H1 (cell line): ENCODE data around the gene NDUFB4. TPM values are rescaled to one million over a fixed set of nuclear protein-coding genes. Genes with fewer than 3 reads are reported as not detected.

Source experiments
- JUND ChIP-seq: IDR thresholded peaks from 2 replicates; pipeline ENCODE4 v1.6.1; 2011; ENCODE audit warnings: mild to moderate bottlenecking, improper control_type of control experiment, low read length
- POLR2AphosphoS5 ChIP-seq: IDR thresholded peaks from 2 replicates; pipeline ENCODE4 v1.6.1; 2011; ENCODE audit warnings: low read depth, low read length
- SIX5 ChIP-seq: IDR thresholded peaks from 2 replicates; pipeline ENCODE4 v1.6.1; 2011; ENCODE audit warnings: mild to moderate bottlenecking, low read depth, low read length
- SP2 ChIP-seq: IDR thresholded peaks from 2 replicates; pipeline ENCODE4 v1.6.1; 2012; ENCODE audit warnings: mild to moderate bottlenecking, low read length, inconsistent platforms
- TAF7 ChIP-seq: optimal IDR thresholded peaks from 2 replicates; pipeline ENCODE3; 2011; ENCODE audit warnings: low read depth, mild to moderate bottlenecking, inconsistent platforms, low read length, moderate library complexity, borderline replicate concordance
- ZNF274 ChIP-seq: IDR thresholded peaks from 2 replicates; pipeline ENCODE4 v1.7.0; 2012; ENCODE audit warnings: low read length, borderline replicate concordance; ENCODE audit errors: extremely low read depth
- polyA plus RNA-seq, 7 experiments: library from polyadenylated mRNA; depleted of rRNA in 3 of 7; stranded (reverse) in 5 of 7; unstranded in 2 of 7; fragments of >200 nt in 5 of 7; fragments of 200-250 nt in 2 of 7; gene quantifications; 1 replicate in 5 of 7; 2 replicates in 1 of 7; 4 replicates in 1 of 7; pipeline versions ENCODE4 v1.2.1 to v1.2.3, GENCODE V29; 2011 to 2013; ENCODE audit warnings: missing spikeins in 2 of 7, mixed read lengths in 2 of 7
- total RNA-seq: library from RNA; stranded (reverse); fragmentation: NEBNext Ultra II Directional; extraction: Animal tissue kit (Norgen Biotek cat#: 25700); gene quantifications from 2 replicates; pipeline ENCODE4 v1.2.1, GENCODE V29; 2021
- TF ChIP-seq, protein P1 (sequence below): fragments of 300-600 bp; sonication (generic); IDR thresholded peaks from 2 replicates; pipeline ENCODE4 v1.7.1; 2012; ENCODE audit warnings: low read length, moderate library complexity, mild to moderate bottlenecking, inconsistent platforms; ENCODE audit not compliant: insufficient replicate concordance
- TF ChIP-seq, protein P2 (sequence below), 3 experiments: IDR thresholded peaks; 1 replicate in 2 of 3; 2 replicates in 1 of 3; pipeline versions ENCODE4 v1.5.1 to v1.6.1; 2011; ENCODE audit warnings: low read length in 3 of 3, mild to moderate bottlenecking in 3 of 3, inconsistent platforms in 2 of 3, low read depth in 1 of 3, moderate library complexity in 1 of 3; ENCODE audit not compliant: insufficient read depth in 1 of 3; ENCODE audit errors: control extremely low read depth in 1 of 3

NDUFB4 gene
- total and polyA plus RNA-seq, 2 of the 8 experiments (the other 6 are each of a cell fraction or from before 2014, with no cell fraction given) = 184 to 382 TPM

DNA sequence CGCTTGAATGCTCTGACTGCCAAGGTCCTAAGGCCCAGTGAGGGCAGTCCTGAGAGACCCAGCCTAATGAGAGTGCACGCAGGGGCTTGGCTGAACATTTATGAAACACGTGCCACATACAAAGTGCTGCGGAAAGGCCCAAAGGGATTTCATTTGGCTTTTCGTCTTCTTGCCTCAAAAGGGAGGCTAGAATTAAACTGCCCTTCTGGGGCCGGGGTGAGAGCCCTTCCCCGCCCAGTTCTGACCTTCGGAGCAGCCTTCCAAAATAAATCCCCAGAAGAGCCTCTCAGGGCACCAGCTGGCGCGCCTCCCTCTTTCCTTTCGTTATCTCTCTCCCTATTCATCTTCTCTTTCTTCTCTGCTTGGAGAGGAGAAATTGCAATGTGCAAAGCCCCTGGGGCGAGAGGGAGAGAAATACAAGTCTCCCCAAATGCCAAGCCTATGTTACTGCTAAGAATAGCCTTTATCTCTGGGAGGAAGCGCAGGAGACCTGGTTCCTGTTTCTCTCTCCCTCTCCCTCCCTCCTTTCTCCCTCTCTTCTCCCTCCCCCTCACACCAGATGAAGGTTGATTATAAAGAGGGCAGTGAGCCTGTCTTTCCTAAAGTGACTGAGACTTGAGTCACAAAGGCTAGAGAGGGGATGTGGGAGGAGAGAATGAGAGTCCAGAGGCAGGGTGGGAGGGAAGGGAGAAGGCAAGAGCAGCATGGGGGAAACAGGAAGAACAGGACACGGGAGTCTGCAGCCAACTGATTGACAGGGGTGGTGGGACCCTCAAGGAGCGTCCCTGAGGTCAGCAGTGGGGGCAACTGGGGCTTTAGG is 36.7 kb upstream of the NDUFB4 start (continued):
- TF ChIP-seq, protein P1, sequence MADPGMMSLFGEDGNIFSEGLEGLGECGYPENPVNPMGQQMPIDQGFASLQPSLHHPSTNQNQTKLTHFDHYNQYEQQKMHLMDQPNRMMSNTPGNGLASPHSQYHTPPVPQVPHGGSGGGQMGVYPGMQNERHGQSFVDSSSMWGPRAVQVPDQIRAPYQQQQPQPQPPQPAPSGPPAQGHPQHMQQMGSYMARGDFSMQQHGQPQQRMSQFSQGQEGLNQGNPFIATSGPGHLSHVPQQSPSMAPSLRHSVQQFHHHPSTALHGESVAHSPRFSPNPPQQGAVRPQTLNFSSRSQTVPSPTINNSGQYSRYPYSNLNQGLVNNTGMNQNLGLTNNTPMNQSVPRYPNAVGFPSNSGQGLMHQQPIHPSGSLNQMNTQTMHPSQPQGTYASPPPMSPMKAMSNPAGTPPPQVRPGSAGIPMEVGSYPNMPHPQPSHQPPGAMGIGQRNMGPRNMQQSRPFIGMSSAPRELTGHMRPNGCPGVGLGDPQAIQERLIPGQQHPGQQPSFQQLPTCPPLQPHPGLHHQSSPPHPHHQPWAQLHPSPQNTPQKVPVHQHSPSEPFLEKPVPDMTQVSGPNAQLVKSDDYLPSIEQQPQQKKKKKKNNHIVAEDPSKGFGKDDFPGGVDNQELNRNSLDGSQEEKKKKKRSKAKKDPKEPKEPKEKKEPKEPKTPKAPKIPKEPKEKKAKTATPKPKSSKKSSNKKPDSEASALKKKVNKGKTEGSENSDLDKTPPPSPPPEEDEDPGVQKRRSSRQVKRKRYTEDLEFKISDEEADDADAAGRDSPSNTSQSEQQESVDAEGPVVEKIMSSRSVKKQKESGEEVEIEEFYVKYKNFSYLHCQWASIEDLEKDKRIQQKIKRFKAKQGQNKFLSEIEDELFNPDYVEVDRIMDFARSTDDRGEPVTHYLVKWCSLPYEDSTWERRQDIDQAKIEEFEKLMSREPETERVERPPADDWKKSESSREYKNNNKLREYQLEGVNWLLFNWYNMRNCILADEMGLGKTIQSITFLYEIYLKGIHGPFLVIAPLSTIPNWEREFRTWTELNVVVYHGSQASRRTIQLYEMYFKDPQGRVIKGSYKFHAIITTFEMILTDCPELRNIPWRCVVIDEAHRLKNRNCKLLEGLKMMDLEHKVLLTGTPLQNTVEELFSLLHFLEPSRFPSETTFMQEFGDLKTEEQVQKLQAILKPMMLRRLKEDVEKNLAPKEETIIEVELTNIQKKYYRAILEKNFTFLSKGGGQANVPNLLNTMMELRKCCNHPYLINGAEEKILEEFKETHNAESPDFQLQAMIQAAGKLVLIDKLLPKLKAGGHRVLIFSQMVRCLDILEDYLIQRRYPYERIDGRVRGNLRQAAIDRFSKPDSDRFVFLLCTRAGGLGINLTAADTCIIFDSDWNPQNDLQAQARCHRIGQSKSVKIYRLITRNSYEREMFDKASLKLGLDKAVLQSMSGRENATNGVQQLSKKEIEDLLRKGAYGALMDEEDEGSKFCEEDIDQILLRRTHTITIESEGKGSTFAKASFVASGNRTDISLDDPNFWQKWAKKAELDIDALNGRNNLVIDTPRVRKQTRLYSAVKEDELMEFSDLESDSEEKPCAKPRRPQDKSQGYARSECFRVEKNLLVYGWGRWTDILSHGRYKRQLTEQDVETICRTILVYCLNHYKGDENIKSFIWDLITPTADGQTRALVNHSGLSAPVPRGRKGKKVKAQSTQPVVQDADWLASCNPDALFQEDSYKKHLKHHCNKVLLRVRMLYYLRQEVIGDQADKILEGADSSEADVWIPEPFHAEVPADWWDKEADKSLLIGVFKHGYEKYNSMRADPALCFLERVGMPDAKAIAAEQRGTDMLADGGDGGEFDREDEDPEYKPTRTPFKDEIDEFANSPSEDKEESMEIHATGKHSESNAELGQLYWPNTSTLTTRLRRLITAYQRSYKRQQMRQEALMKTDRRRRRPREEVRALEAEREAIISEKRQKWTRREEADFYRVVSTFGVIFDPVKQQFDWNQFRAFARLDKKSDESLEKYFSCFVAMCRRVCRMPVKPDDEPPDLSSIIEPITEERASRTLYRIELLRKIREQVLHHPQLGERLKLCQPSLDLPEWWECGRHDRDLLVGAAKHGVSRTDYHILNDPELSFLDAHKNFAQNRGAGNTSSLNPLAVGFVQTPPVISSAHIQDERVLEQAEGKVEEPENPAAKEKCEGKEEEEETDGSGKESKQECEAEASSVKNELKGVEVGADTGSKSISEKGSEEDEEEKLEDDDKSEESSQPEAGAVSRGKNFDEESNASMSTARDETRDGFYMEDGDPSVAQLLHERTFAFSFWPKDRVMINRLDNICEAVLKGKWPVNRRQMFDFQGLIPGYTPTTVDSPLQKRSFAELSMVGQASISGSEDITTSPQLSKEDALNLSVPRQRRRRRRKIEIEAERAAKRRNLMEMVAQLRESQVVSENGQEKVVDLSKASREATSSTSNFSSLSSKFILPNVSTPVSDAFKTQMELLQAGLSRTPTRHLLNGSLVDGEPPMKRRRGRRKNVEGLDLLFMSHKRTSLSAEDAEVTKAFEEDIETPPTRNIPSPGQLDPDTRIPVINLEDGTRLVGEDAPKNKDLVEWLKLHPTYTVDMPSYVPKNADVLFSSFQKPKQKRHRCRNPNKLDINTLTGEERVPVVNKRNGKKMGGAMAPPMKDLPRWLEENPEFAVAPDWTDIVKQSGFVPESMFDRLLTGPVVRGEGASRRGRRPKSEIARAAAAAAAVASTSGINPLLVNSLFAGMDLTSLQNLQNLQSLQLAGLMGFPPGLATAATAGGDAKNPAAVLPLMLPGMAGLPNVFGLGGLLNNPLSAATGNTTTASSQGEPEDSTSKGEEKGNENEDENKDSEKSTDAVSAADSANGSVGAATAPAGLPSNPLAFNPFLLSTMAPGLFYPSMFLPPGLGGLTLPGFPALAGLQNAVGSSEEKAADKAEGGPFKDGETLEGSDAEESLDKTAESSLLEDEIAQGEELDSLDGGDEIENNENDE = no peak
- TF ChIP-seq POLR2AphosphoS5 (peak; percentile 31; the same call in 1 of the 2 replicates), SP2 (no peak), ZNF274 (no peak), SIX5 (no peak), JUND (no peak), TAF7 (no peak)
- TF ChIP-seq, protein P2, sequence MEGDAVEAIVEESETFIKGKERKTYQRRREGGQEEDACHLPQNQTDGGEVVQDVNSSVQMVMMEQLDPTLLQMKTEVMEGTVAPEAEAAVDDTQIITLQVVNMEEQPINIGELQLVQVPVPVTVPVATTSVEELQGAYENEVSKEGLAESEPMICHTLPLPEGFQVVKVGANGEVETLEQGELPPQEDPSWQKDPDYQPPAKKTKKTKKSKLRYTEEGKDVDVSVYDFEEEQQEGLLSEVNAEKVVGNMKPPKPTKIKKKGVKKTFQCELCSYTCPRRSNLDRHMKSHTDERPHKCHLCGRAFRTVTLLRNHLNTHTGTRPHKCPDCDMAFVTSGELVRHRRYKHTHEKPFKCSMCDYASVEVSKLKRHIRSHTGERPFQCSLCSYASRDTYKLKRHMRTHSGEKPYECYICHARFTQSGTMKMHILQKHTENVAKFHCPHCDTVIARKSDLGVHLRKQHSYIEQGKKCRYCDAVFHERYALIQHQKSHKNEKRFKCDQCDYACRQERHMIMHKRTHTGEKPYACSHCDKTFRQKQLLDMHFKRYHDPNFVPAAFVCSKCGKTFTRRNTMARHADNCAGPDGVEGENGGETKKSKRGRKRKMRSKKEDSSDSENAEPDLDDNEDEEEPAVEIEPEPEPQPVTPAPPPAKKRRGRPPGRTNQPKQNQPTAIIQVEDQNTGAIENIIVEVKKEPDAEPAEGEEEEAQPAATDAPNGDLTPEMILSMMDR (IDR thresholded peaks at IDR 0.05; ENCODE audit: control extremely low read depth in 1 of 3, insufficient read depth in 1 of 3, low read depth in 1 of 3, low read length in 3 of 3) = no peak
- TF ChIP-seq, all 59 proteins: peak for 15
